Activated naive CD8-positive, alpha-beta T cell treated with anti-CD3 and anti-CD28 coated beads for 36 hours (primary cell): ENCODE measurements around the gene BMS1. TPM values are rescaled to one million over a fixed set of nuclear protein-coding genes. Genes with fewer than 3 reads are reported as not detected.
"Not testable (repeated sequence)": the region's sequence is repeated elsewhere in the genome, so short reads cannot be mapped to it uniquely, and the experiment has no call there.

Experiments used
- DNase-seq: peaks from one replicate; pipeline ENCODE4 v3.0.0; 2021
- H3K27ac Mint-ChIP-seq: one replicate; pipeline ENCODE4 v1.8.0; 2022; ENCODE audit warnings: mild to moderate bottlenecking, moderate library complexity, mixed read lengths
- H3K27me3 Mint-ChIP-seq: one replicate; pipeline ENCODE4 v1.8.0; 2022; ENCODE audit warnings: mild to moderate bottlenecking, mixed read lengths
- H3K36me3 Mint-ChIP-seq: one replicate; pipeline ENCODE4 v1.8.0; 2021; ENCODE audit warnings: mild to moderate bottlenecking, mixed read lengths
- H3K4me1 Mint-ChIP-seq: one replicate; pipeline ENCODE4 v1.8.0; 2021; ENCODE audit warnings: mixed read lengths
- H3K4me3 Mint-ChIP-seq: one replicate; pipeline ENCODE4 v1.8.0; 2022; ENCODE audit warnings: mild to moderate bottlenecking, moderate library complexity, mixed read lengths
- H3K9me3 Mint-ChIP-seq: one replicate; pipeline ENCODE4 v1.8.0; 2022; ENCODE audit warnings: mixed read lengths
- total RNA-seq, 2 experiments: library from RNA; stranded (reverse); gene quantifications; one replicate each; pipeline ENCODE4 v1.2.3, GENCODE V29; 2021

The BMS1 gene
- total RNA-seq, 2 experiments from 2014 or later, result 40.0 to 40.8 TPM

DNA sequence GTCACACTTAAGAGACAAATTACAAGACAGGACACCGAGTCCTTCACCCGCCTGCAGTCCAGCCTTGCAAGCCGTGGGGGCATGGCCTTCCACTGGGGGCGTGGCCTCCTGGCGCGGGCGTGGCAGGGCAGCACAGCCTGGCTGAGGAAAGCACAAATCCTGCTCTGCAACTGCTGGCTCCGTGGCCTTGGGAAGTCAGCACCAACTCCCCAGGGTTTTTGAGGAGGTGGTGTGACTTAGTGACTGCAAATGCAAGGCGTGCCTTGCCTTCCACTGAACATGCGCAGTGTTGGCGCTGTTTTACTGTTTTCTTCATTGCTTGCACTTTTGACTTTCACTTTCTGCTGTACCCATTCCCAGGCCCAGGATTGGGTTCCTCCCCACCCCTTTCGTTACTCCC is 12.9 kb upstream of the BMS1 start:
- no peaks in the 10 kb centered on the region for H3K4me1 Mint-ChIP-seq
- peaks cover 54% of the 10 kb centered on the region for H3K27me3 Mint-ChIP-seq
- no peak for DNase-seq
- no peaks in the 10 kb centered on the region for H3K36me3 Mint-ChIP-seq
- H3K9me3 Mint-ChIP-seq, result peaks cover 4% of the 10 kb centered on the region
- H3K4me3 Mint-ChIP-seq, result no peak overlapping the region
- H3K27ac Mint-ChIP-seq, result no peak overlapping the region

GRCh38 chr10:42776681-42777080 is 5.9 kb upstream of the BMS1 start:
- H3K4me1 Mint-ChIP-seq, result peaks cover 3% of the 10 kb centered on the region
- H3K27me3 Mint-ChIP-seq, result peaks cover 30% of the 10 kb centered on the region
- no peak overlapping the region for H3K27ac Mint-ChIP-seq
- no peak for DNase-seq
- H3K4me3 Mint-ChIP-seq, result no peak overlapping the region
- peaks cover 4% of the 10 kb centered on the region for H3K36me3 Mint-ChIP-seq
- no peaks in the 10 kb centered on the region for H3K9me3 Mint-ChIP-seq

GRCh38 chr10:42780456-42780855 is 2.1 kb upstream of the BMS1 start:
- Mint-ChIP-seq H3K27me3 (peaks cover 14% of the 10 kb centered on the region), H3K9me3 (no peaks in the 10 kb centered on the region), H3K36me3 (peaks cover 6% of the 10 kb centered on the region), H3K4me1 (peaks cover 8% of the 10 kb centered on the region), H3K4me3 (no peak overlapping the region), H3K27ac (no peak overlapping the region)
- no peak for DNase-seq

GRCh38 chr10:42781893-42782445 is 626 bp upstream of the BMS1 start:
- DNase-seq, result no peak
- H3K36me3 Mint-ChIP-seq, result peaks cover 15% of the 10 kb centered on the region
- peaks cover 4% of the 10 kb centered on the region for H3K27me3 Mint-ChIP-seq
- no peaks in the 10 kb centered on the region for H3K9me3 Mint-ChIP-seq
- peak overlapping the region; percentile 90 for H3K27ac Mint-ChIP-seq
- H3K4me1 Mint-ChIP-seq, result peaks cover 11% of the 10 kb centered on the region
- H3K4me3 Mint-ChIP-seq, result peak overlapping the region; percentile 86

- DNase-seq, result peak; percentile 10
- Mint-ChIP-seq H3K4me1 (peaks cover 11% of the 10 kb centered on the region), H3K4me3 (peak overlapping the region; percentile 86), H3K9me3 (no peaks in the 10 kb centered on the region), H3K27ac (peak overlapping the region; percentile 90), H3K27me3 (no peaks in the 10 kb centered on the region), H3K36me3 (peaks cover 15% of the 10 kb centered on the region)
Measured at GRCh38 chr10:42783181-42783549, 570 bp downstream of the BMS1 start.

DNA sequence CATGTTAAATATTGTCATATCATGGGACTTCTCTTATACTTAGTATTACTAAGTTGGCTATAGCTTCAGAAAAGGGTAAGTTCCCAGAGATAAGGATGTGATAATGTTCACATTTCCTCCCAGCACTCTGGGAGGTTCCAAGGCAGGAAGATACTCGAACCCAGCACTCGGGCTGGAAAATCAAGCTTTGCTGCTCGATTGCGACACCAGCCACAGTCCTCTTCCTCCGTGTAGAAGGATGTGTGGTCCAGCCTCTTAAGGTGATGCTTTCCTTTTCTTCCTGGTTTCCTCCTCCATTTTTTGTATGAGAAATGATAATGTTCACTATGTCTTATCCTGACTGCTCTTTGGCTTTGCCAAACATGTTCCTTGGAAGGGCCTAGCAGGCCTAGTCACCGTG is 3.2 kb downstream of the BMS1 start:
- H3K36me3 Mint-ChIP-seq, result peaks cover 13% of the 10 kb centered on the region
- no peak for DNase-seq
- no peaks in the 10 kb centered on the region for H3K9me3 Mint-ChIP-seq
- no peak overlapping the region for H3K4me3 Mint-ChIP-seq
- H3K4me1 Mint-ChIP-seq, result peaks cover 13% of the 10 kb centered on the region
- no peaks in the 10 kb centered on the region for H3K27me3 Mint-ChIP-seq
- no peak overlapping the region for H3K27ac Mint-ChIP-seq

- no peaks in the 10 kb centered on the region for H3K27me3 Mint-ChIP-seq
- H3K4me3 Mint-ChIP-seq, result no peak overlapping the region
- no peak for DNase-seq
- H3K9me3 Mint-ChIP-seq, result no peaks in the 10 kb centered on the region
- peaks cover 42% of the 10 kb centered on the region for H3K36me3 Mint-ChIP-seq
- H3K27ac Mint-ChIP-seq, result no peak overlapping the region
- peaks cover 5% of the 10 kb centered on the region for H3K4me1 Mint-ChIP-seq
Measured at GRCh38 chr10:42790835-42791234, 8.2 kb downstream of the BMS1 start.

GRCh38 chr10:42795701-42796100 is 13.1 kb downstream of the BMS1 start:
- no peak overlapping the region for H3K27ac Mint-ChIP-seq
- no peak for DNase-seq
- H3K27me3 Mint-ChIP-seq, result no peaks in the 10 kb centered on the region
- peaks cover 69% of the 10 kb centered on the region for H3K36me3 Mint-ChIP-seq
- no peaks in the 10 kb centered on the region for H3K9me3 Mint-ChIP-seq
- H3K4me3 Mint-ChIP-seq, result no peak overlapping the region
- H3K4me1 Mint-ChIP-seq, result peaks cover 2% of the 10 kb centered on the region

DNA sequence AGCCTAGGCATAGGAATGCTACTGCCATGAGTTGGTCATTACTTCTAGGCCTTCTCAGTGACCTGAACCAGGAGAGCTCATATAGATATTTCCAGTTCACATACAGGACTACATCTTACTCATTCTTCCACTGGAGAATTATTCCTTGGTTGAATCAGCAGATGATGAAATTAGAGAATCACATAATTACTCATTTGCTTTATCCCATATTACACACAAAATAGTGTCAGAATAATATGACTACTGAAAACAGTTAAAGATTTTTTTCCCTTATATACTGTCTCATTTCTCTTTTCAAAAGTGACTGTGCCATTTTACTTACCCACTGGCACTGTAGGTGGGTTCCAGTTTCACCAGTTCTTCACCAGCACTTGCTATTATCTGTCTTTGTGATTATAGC is 18.5 kb downstream of the BMS1 start:
- DNase-seq, result no peak
- peak overlapping the region; percentile 72 for H3K27ac Mint-ChIP-seq
- peaks cover 2% of the 10 kb centered on the region for H3K9me3 Mint-ChIP-seq
- H3K27me3 Mint-ChIP-seq, result no peaks in the 10 kb centered on the region
- peaks cover 12% of the 10 kb centered on the region for H3K4me1 Mint-ChIP-seq
- H3K4me3 Mint-ChIP-seq, result no peak overlapping the region
- peaks cover 65% of the 10 kb centered on the region for H3K36me3 Mint-ChIP-seq

DNA sequence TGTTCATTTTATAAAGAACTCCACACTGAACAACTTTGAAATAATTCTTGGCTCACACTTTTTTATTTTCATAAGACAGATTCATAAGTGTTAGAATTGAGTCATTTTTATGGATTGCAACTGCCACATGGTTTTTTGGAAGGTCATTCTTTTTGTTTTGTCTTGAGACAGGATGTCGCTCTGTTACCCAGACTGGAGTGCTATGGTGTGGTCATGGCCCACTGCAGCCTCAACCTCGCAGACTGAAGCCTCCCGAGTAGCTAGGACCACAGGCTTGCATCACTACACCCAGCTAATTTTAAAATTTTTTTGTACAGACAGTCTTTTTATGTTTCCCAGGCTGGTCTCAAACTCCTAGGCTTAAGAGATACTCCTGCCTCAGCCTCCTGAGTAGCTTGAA is 20.3 kb downstream of the BMS1 start:
- H3K4me1 Mint-ChIP-seq, result peaks cover 12% of the 10 kb centered on the region
- DNase-seq, result no peak
- no peaks in the 10 kb centered on the region for H3K27me3 Mint-ChIP-seq
- H3K9me3 Mint-ChIP-seq, result peaks cover 2% of the 10 kb centered on the region
- no peak overlapping the region for H3K4me3 Mint-ChIP-seq
- peaks cover 64% of the 10 kb centered on the region for H3K36me3 Mint-ChIP-seq
- H3K27ac Mint-ChIP-seq, result no peak overlapping the region

- peaks cover 74% of the 10 kb centered on the region for H3K36me3 Mint-ChIP-seq
- DNase-seq, result no peak
- H3K27me3 Mint-ChIP-seq, result no peaks in the 10 kb centered on the region
- no peak overlapping the region for H3K4me3 Mint-ChIP-seq
- no peak overlapping the region for H3K27ac Mint-ChIP-seq
- peaks cover 13% of the 10 kb centered on the region for H3K4me1 Mint-ChIP-seq
- peaks cover 12% of the 10 kb centered on the region for H3K9me3 Mint-ChIP-seq
Measured at GRCh38 chr10:42809676-42810075, 27.1 kb downstream of the BMS1 start.

GRCh38 chr10:42812028-42812427 is 29.4 kb downstream of the BMS1 start:
- no peaks in the 10 kb centered on the region for H3K27me3 Mint-ChIP-seq
- peaks cover 12% of the 10 kb centered on the region for H3K9me3 Mint-ChIP-seq
- H3K4me3 Mint-ChIP-seq, result no peak overlapping the region
- no peak for DNase-seq
- peaks cover 13% of the 10 kb centered on the region for H3K4me1 Mint-ChIP-seq
- no peak overlapping the region for H3K27ac Mint-ChIP-seq
- peaks cover 72% of the 10 kb centered on the region for H3K36me3 Mint-ChIP-seq

GRCh38 chr10:42813989-42814687 is 31.5 kb downstream of the BMS1 start:
- H3K27ac Mint-ChIP-seq, H3K4me1 Mint-ChIP-seq, H3K4me3 Mint-ChIP-seq, H3K27me3 Mint-ChIP-seq, DNase-seq: not testable (repeated sequence)
- Mint-ChIP-seq H3K9me3 (peaks cover 12% of the 10 kb centered on the region), H3K36me3 (peaks cover 72% of the 10 kb centered on the region)

- not testable (repeated sequence) for H3K4me3 Mint-ChIP-seq, H3K27me3 Mint-ChIP-seq, H3K27ac Mint-ChIP-seq, DNase-seq
- Mint-ChIP-seq H3K9me3 (peaks cover 12% of the 10 kb centered on the region), H3K4me1 (peaks cover 12% of the 10 kb centered on the region), H3K36me3 (peaks cover 71% of the 10 kb centered on the region)
Measured at GRCh38 chr10:42816334-42816733, 33.7 kb downstream of the BMS1 start.

- H3K27me3 Mint-ChIP-seq, result no peaks in the 10 kb centered on the region
- no peak overlapping the region for H3K27ac Mint-ChIP-seq
- H3K36me3 Mint-ChIP-seq, result peaks cover 69% of the 10 kb centered on the region
- peaks cover 12% of the 10 kb centered on the region for H3K9me3 Mint-ChIP-seq
- peaks cover 12% of the 10 kb centered on the region for H3K4me1 Mint-ChIP-seq
- no peak overlapping the region for H3K4me3 Mint-ChIP-seq
- no peak for DNase-seq
Measured at GRCh38 chr10:42816912-42817311, 34.3 kb downstream of the BMS1 start.

DNA sequence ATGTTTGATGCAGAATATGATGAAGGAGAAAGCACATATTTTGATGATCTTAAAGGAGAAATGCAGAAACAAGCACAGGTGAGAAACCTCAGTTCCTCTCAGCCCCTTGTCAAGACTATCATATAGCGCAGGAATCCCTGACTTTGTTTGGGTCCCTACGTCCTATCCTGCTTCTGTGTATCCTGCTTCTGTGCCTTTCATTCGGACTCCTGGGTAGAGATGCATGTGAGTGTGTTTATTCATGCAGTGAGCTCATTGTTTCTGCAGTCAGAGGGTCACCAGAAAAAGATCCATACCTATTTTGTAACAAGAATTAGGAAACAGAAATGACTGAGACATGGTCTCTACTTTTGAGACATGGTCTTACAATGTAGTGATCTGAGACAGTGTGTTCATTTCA is 34.8 kb downstream of the BMS1 start:
- H3K4me1 Mint-ChIP-seq, DNase-seq, H3K27me3 Mint-ChIP-seq, H3K4me3 Mint-ChIP-seq, H3K27ac Mint-ChIP-seq: not testable (repeated sequence)
- H3K36me3 Mint-ChIP-seq, result peaks cover 67% of the 10 kb centered on the region
- peaks cover 12% of the 10 kb centered on the region for H3K9me3 Mint-ChIP-seq
